CMK (cell line): Measurements from ENCODE around the gene MDM2.
"Not testable (repeated sequence)": the region's sequence is repeated elsewhere in the genome, so short reads cannot be mapped to it uniquely, and the experiment has no call there.

Experiments used
- DNase-seq: peaks from one replicate; pipeline ENCODE4 v3.0.0-alpha.2; 2010; ENCODE audit warnings: low read depth

MDM2 gene

DNA sequence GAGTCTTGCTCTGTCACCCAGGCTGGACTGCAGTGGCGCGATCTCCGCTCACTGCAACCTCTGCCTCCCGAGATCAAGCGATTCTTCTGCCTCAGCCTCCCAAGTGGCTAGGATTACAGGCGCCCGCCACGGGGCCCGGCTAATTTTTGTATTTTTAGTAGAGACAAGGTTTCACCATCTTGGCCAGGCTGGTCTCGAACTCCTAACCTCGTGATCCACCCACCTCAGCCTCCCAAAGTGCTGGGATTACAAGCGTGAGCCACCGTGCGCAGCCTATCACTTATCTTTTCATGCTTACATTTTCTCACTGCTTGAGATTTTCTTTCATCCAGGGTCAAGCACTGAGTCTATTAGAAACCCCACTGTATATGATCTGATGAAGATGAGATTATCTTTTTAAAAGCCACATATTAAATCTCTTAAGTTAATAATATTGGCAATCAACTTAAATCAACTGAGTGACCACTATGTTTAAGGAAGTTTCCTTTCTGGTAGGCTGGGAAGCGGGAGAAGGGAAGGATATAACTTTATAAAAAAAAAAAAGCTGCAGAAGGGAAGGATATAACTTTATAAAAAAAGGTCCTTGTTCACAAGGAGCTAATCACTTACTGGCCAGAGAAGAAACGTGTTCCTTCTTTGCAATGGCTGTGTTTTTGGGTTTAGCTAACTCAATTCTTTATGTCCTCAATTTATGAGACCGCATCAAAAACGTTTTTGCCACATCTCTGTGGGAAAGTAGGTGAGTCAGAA, 1.3 kb upstream of the MDM2 start:
- no peak for DNase-seq

DNA sequence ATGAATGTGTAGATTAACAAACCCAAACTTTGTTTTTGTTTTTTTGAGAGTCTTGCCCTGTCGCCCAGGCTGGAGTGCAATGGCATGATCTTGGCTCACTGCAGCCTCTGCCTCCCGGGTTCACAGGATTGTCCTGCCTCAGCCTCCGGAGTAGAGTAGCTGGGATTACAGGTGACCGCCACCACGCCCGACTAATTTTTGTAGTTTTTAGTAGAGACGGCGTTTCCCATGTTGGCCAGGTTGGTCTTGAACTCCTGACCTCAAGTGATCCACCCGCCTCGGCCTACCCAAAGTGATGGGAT, 752 bp upstream of the MDM2 start:
- not testable (repeated sequence) for DNase-seq

GRCh38 chr12:68808388-68809189, 612 bp downstream of the MDM2 start:
- DNase-seq, result no peak

GRCh38 chr12:68809190-68810026, 1.4 kb downstream of the MDM2 start:
- DNase-seq, result no peak

DNA sequence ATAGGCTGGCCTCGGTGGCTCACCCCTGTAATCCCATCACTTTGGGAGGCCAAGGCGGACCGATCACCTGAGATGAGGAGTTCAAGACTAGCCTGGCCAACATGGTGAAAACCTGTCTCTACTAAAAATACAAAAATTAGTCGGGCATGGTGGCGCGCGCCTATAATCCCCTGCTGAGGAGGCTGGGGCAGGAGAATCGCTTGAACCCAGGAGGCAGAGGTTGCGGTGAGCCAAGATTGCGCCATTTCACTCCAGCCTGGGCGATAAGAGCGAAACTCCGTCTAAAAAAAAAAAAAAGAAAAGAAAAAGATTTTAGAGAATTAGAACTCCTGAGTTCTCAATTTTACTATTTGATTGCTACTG, 2.0 kb downstream of the MDM2 start:
- DNase-seq, result not testable (repeated sequence)

GRCh38 chr12:68811573-68811972, 3.6 kb downstream of the MDM2 start:
- not testable (repeated sequence) for DNase-seq

GRCh38 chr12:68812553-68813241, 4.7 kb downstream of the MDM2 start:
- DNase-seq, result no peak

DNA sequence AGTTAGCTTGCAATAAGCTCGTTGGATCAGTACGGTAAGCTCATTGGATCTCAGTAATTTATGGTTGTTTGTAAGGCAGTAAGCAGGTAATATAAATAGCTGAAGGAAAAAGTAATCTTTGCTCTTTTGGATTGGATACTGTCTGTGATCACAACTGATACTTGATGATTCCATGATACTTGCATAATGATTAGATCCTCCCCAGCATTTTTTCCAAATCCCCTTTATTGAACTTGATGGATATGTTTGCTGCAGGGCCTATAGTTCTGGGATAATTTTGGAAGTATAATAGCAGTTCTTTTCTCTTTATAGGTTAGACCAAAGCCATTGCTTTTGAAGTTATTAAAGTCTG, 5.2 kb downstream of the MDM2 start:
- no peak for DNase-seq

DNA sequence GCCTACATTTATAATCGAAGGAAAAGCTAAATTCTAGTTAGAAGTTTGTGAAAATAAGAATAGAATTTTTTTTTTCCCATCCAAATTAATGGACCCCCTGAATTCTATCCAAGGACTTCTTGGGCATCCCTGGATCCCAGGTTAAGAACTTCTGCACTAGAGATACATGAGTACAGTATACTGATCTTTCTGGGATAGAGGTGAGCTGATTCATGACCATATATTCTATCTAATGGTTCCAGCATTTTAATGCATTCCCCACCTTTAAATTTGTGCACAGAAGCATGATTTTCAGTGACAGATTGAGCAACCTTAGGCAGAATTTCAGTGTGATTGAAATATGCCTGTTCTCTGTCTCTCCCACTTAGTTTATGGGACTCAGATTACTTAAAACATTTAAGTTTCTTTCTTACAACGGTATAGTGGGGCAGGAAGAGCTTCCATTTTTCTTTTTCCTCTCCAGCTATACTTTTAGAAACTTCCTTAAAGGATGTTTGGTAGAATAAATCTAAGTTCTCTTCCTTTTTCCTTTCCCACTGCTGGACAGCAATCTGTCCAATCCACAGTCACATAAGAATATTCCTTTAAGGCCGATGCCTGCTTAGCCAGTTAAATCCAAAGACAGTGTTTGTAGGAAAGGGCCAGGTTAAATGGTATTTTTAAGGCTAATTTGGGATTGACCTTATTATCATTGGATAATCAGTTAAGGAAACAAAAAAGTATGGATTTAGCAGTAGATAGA, 6.7 kb downstream of the MDM2 start:
- DNase-seq, result no peak

DNA sequence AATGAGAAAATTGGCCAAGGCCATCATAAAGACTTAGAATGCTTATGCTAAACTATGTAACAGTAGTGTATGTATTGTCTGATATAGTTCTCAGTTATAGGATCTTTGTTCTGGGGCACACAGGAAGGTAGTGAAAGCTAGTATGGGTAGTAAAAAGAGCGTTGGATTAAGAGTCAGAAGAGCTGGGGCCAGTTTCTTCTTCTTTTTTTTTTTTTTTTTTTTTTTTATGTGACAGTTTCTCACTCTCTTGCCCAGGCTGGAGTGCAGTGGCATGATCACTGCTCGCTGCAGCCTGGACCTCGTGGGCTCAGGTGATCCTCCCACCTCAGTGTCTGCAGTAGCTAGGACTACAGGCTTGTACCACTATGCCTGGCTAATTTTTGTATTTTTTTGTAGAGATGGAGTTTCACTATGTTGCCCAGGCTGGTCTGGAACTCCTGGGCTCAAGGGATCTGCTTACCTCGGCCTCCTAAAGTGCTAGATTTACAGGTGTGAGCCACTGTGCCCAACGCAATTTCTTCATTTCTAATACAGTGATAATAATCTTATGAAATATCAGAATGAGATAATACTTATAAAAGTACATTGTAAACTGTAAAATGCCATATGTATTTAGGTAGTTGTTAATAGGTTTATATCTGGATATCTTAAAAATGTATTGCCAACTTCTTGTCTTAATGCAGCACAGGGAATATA, 7.4 kb downstream of the MDM2 start:
- DNase-seq, result no peak

DNA sequence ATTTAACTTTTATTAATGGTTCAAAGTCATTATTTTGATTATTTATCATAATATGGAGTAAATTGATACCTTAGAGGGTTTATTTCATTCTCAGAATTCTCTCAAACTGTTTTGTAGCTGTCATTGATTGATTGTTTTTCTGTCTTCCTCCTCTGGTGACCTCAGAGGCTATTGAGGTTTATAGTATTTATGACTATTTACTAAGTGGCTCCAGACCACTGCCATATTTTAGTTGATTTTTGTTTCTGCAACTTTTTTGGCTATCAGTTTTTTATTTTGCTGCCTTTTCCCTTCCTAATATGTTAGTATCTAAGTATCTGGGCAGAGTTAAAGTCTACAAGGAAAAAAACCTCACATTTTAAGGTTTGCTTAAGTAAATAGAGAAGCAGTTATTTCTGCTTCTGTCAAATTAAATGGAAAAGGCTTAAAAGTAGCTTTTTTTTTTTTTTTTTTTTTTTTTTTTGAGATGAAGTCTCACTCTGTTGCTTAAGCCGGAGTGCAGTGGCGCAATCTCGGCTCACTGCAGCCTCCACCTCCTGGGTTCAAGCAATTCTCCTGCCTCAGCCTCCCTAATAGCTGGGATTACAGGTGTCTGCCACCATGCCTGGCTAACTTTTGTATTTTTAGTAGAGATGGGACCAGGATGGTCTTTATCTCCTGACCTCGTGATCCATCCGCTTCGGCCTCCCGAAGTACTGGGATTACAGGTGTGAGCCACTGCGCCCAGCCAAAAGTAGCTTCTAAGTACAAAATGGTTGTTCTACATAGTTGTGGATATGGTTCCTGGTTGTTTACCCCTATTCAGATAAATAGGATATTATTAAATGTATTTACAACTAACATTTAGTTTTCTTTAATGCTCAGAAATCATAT, 8.2 kb downstream of the MDM2 start:
- DNase-seq, result no peak

DNA sequence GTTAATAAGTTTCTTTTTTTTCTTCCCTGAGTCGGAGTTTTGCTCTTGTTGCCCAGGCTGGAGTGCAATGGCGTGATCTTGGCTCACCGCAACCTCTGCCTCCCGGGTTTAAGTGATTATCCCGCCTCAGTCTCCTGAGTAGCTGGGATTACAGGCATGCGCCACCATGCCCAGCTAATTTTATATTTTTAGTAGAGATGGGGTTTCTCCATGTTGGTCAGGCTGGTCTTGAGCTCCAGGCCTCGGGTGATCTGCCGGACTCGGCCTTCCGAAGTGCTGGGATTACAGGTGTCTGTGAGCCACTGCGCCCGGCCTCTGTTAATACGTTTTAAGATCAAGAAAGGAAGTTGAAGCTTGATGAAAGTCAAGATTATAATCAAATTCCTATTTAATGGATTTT, 11.5 kb downstream of the MDM2 start:
- DNase-seq, result not testable (repeated sequence)

- no peak for DNase-seq
Observed at GRCh38 chr12:68821357-68822188, 13.6 kb downstream of the MDM2 start.

GRCh38 chr12:68823696-68824095, 15.7 kb downstream of the MDM2 start:
- DNase-seq, result no peak

GRCh38 chr12:68824131-68824530, 16.2 kb downstream of the MDM2 start:
- no peak for DNase-seq

DNA sequence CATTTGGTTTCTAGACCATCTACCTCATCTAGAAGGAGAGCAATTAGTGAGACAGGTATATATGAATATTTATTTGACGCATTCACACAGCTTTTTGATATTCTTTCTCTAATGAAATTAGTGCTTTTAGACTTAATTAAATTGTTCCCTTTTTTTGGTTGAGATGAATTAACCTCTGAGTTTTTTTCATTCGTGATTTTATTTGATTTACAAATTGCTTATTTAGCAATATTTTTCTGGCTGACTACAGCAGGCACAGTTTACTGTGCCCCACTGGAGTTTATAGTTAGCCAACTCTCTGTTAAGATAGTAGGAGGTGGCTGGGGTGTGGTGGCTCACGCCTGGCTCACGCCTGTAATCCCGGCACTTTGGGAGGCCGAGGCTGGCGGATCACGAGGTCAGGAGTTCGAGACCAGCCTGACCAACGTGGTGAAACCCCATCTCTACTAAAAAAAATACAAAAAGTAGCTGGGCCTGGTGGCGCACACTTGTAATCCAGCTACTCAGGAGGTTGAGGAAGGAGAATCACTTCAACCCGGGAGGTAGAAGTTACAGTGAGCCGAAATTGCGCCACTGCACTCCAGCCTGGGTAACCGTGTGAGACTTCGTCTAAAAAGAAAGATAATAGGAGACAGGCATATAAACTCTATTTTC, 16.7 kb downstream of the MDM2 start:
- no peak for DNase-seq

GRCh38 chr12:68825569-68826217, 17.7 kb downstream of the MDM2 start:
- DNase-seq, result no peak
